H1 (cell line): Measurements from ENCODE around the gene OR51B4. TPM values are rescaled to one million over a fixed set of nuclear protein-coding genes. Genes with fewer than 3 reads are reported as not detected.

Experiments
- CTCF ChIA-PET: fragments of 300-600 bp; sonication (Branson Sonifier 250); formaldehyde crosslinking; loops from one replicate; lab custom pipeline; 2021; ENCODE audit not compliant: partially characterized antibody; lab: Charles Lee
- POLR2A ChIA-PET: fragments of 300-600 bp; sonication (Branson Sonifier 250); formaldehyde crosslinking; loops from one replicate; lab custom pipeline; 2021; ENCODE audit warnings: inconsistent platforms; ENCODE audit not compliant: partially characterized antibody; lab: Charles Lee
- DNase-seq, 2 experiments: peaks; one replicate each; pipeline versions ENCODE4 v3.0.0 to v3.0.0-alpha.2; 2010 to 2022; ENCODE audit warnings: low spot score in 2 of 2, low read depth in 1 of 2, mixed read lengths in 1 of 2
- FAIRE-seq: peaks from 2 replicates; lab custom pipeline; 2011; peaks lifted over from hg19 to GRCh38; lab: Jason Lieb, UNC
- H2AFZ ChIP-seq: 2 replicates; pipeline ENCODE4 v1.8.1; 2012; ENCODE audit warnings: low read length, inconsistent platforms
- H2AK5ac ChIP-seq: 2 replicates; pipeline ENCODE4 v1.6.1; 2013; ENCODE audit warnings: low read depth, low read length
- H2BK120ac ChIP-seq: replicated peaks from 2 replicates; pipeline ENCODE3; 2013; ENCODE audit warnings: low read depth, low read length, inconsistent platforms
- H2BK12ac ChIP-seq: 2 replicates; pipeline ENCODE4 v1.6.1; 2013; ENCODE audit warnings: low read depth, low read length
- H2BK15ac ChIP-seq: 2 replicates; pipeline ENCODE4 v1.6.1; 2013; ENCODE audit warnings: low read length
- H2BK20ac ChIP-seq: 2 replicates; pipeline ENCODE4 v1.6.1; 2013; ENCODE audit warnings: low read length
- H2BK5ac ChIP-seq: 2 replicates; pipeline ENCODE4 v1.6.1; 2013; ENCODE audit warnings: low read depth, low read length
- H3K14ac ChIP-seq: 2 replicates; pipeline ENCODE4 v1.6.1; 2013; ENCODE audit warnings: inconsistent platforms; ENCODE audit not compliant: insufficient read length
- H3K18ac ChIP-seq: 2 replicates; pipeline ENCODE4 v1.6.1; 2013; ENCODE audit warnings: low read length; ENCODE audit errors: extremely low read depth
- H3K23ac ChIP-seq: 2 replicates; pipeline ENCODE4 v1.6.1; 2013; ENCODE audit warnings: inconsistent platforms; ENCODE audit not compliant: insufficient read length
- H3K23me2 ChIP-seq: 2 replicates; pipeline ENCODE4 v1.6.1; 2013; ENCODE audit warnings: low read depth, low read length
- H3K27ac ChIP-seq: 2 replicates; pipeline ENCODE4 v1.6.1; 2011; ENCODE audit warnings: low read depth, low read length, inconsistent platforms
- H3K27me3 ChIP-seq, 4 experiments: replicated peaks in 1 of 4; 1 replicate in 1 of 4; 2 replicates in 3 of 4; pipeline versions ENCODE4 v1.6.1 to v1.8.1; 2011 to 2013; ENCODE audit warnings: low read length in 3 of 4, mild to moderate bottlenecking in 3 of 4, inconsistent platforms in 2 of 4, mixed read lengths in 2 of 4, moderate library complexity in 1 of 4; ENCODE audit not compliant: control insufficient read depth in 3 of 4, insufficient read depth in 3 of 4; ENCODE audit errors: extremely low read depth in 1 of 4
- H3K36me3 ChIP-seq, 4 experiments: 2 replicates each; pipeline versions ENCODE4 v1.6.1 to v1.8.1; 2011 to 2013; ENCODE audit warnings: mild to moderate bottlenecking in 4 of 4, low read length in 3 of 4, moderate library complexity in 2 of 4, control low read depth in 1 of 4, inconsistent platforms in 1 of 4; ENCODE audit not compliant: insufficient read depth in 4 of 4, control insufficient read depth in 2 of 4
- H3K4ac ChIP-seq: replicated peaks from 2 replicates; pipeline ENCODE3; 2013; ENCODE audit warnings: low read length, low read depth, mixed read lengths, inconsistent platforms; ENCODE audit not compliant: insufficient read length
- H3K4me1 ChIP-seq, 4 experiments: replicated peaks in 1 of 4; 1 replicate in 1 of 4; 2 replicates in 3 of 4; pipeline versions ENCODE4 v1.6.1 to v1.8.1; 2011 to 2013; ENCODE audit warnings: low read length in 3 of 4, inconsistent platforms in 2 of 4, mixed read lengths in 1 of 4; ENCODE audit not compliant: insufficient read depth in 4 of 4, control insufficient read depth in 3 of 4
- H3K4me2 ChIP-seq, 2 experiments: 2 replicates each; pipeline versions ENCODE4 v1.6.1 to v1.8.1; 2011 to 2013; ENCODE audit warnings: low read depth in 2 of 2, low read length in 2 of 2, control low read depth in 1 of 2, inconsistent platforms in 1 of 2, mild to moderate bottlenecking in 1 of 2; ENCODE audit not compliant: insufficient read depth in 1 of 2
- H3K4me3 ChIP-seq, 4 experiments: fragments of 200-600, 300-600 bp in 1 of 4; sonication (generic), shearing (Covaris generic), sonication (Bioruptor Twin) in 1 of 4; 2 replicates each; pipeline versions ENCODE4 v1.5.1 to v1.8.1; 2011 to 2016; ENCODE audit warnings: low read length in 4 of 4, low read depth in 3 of 4, control low read depth in 2 of 4, inconsistent platforms in 2 of 4, mild to moderate bottlenecking in 2 of 4, mixed read lengths in 1 of 4, moderate library complexity in 1 of 4; ENCODE audit not compliant: insufficient read depth in 2 of 4; ENCODE audit errors: extremely low read depth in 1 of 4
- H3K56ac ChIP-seq: replicated peaks from 2 replicates; pipeline ENCODE3; 2013; ENCODE audit warnings: low read depth, mild to moderate bottlenecking, mixed read lengths, low read length, inconsistent platforms; ENCODE audit not compliant: insufficient read length
- H3K79me1 ChIP-seq: 2 replicates; pipeline ENCODE4 v1.6.1; 2013; ENCODE audit warnings: low read depth, low read length, control low read depth
- H3K79me2 ChIP-seq, 2 experiments: 2 replicates each; pipeline versions ENCODE4 v1.6.1 to v1.8.1; 2012 to 2013; ENCODE audit warnings: low read length in 2 of 2, mild to moderate bottlenecking in 2 of 2, inconsistent platforms in 1 of 2; ENCODE audit not compliant: insufficient read depth in 2 of 2, control insufficient read depth in 1 of 2
- H3K9ac ChIP-seq, 4 experiments: replicated peaks in 1 of 4; 1 replicate in 1 of 4; 2 replicates in 3 of 4; pipeline versions ENCODE4 v1.6.1 to v1.8.1; 2011 to 2013; ENCODE audit warnings: low read depth in 3 of 4, low read length in 3 of 4, control low read depth in 2 of 4, mild to moderate bottlenecking in 2 of 4, moderate library complexity in 2 of 4, inconsistent platforms in 1 of 4; ENCODE audit errors: extremely low read depth in 1 of 4
- H3K9me3 ChIP-seq, 2 experiments: 2 replicates each; pipeline versions ENCODE4 v1.6.1 to v1.8.1; 2012 to 2013; ENCODE audit warnings: mild to moderate bottlenecking in 2 of 2, moderate library complexity in 2 of 2, control low read depth in 1 of 2, inconsistent platforms in 1 of 2, low read depth in 1 of 2, low read length in 1 of 2, mixed read lengths in 1 of 2; ENCODE audit not compliant: insufficient read depth in 2 of 2
- H4K20me1 ChIP-seq, 2 experiments: replicated peaks in 1 of 2; 2 replicates each; pipeline versions ENCODE3 to v1.8.1; 2011 to 2013; ENCODE audit warnings: inconsistent platforms in 2 of 2, low read length in 2 of 2, mild to moderate bottlenecking in 1 of 2; ENCODE audit not compliant: insufficient read depth in 2 of 2, control insufficient read depth in 1 of 2
- H4K5ac ChIP-seq: 2 replicates; pipeline ENCODE4 v1.6.1; 2013; ENCODE audit warnings: low read length, low read depth, mixed read lengths, inconsistent platforms; ENCODE audit not compliant: insufficient read length
- H4K8ac ChIP-seq: 2 replicates; pipeline ENCODE4 v1.8.0; 2013; ENCODE audit warnings: mild to moderate bottlenecking, moderate library complexity, low read length, inconsistent platforms; ENCODE audit not compliant: insufficient read depth; ENCODE audit errors: extremely low read depth
- H4K91ac ChIP-seq: replicated peaks from 2 replicates; pipeline ENCODE3; 2013; ENCODE audit warnings: low read length, mixed read lengths, inconsistent platforms; ENCODE audit not compliant: insufficient read length
- BACH1 ChIP-seq: IDR thresholded peaks from 2 replicates; pipeline ENCODE4 v1.6.1; 2012; ENCODE audit warnings: low read length, improper control_type of control experiment
- EZH2 ChIP-seq: fragments of 200-600 bp; sonication (generic); IDR thresholded peaks from 2 replicates; pipeline ENCODE4 v1.7.1; 2012; ENCODE audit warnings: low read depth, mild to moderate bottlenecking, moderate library complexity, low read length, inconsistent platforms; ENCODE audit not compliant: severe bottlenecking
- HDAC2 ChIP-seq, 2 experiments: fragments of 300-600 bp in 1 of 2; sonication (generic) in 1 of 2; IDR thresholded peaks; 2 replicates each; pipeline ENCODE4 v1.6.1; 2011 to 2012; ENCODE audit warnings: low read depth in 2 of 2, low read length in 2 of 2, mild to moderate bottlenecking in 2 of 2, moderate library complexity in 2 of 2, borderline replicate concordance in 1 of 2, inconsistent platforms in 1 of 2
- SP2 ChIP-seq: IDR thresholded peaks from 2 replicates; pipeline ENCODE4 v1.6.1; 2012; ENCODE audit warnings: mild to moderate bottlenecking, low read length, inconsistent platforms
- TEAD4 ChIP-seq: IDR thresholded peaks from 2 replicates; pipeline ENCODE4 v1.6.1; 2012; ENCODE audit warnings: low read depth, low read length, inconsistent platforms, mixed read lengths
- WGBS, 2 experiments: shearing (Covaris generic) in 1 of 2; methylation state at CpG; one replicate each; pipeline versions ENCODE4 v1.1.6 to v1.1.7; 2013 to 2015; ENCODE audit warnings: low lambda C conversion rate in 2 of 2, mixed read lengths in 2 of 2, inconsistent platforms in 1 of 2, low coverage in 1 of 2, missing lambda C conversion rate in 1 of 2; ENCODE audit not compliant: insufficient replicate concordance in 2 of 2, insufficient coverage in 1 of 2, insufficient read length in 1 of 2; ENCODE audit errors: extremely low coverage in 1 of 2, missing lambda C conversion rate in 1 of 2; 5-methylcytosine and 5-hydroxymethylcytosine counted together
- polyA plus RNA-seq, 7 experiments: library from polyadenylated mRNA; depleted of rRNA in 3 of 7; stranded (reverse) in 5 of 7; unstranded in 2 of 7; fragments of >200 nt in 5 of 7; fragments of 200-250 nt in 2 of 7; gene quantifications; 1 replicate in 5 of 7; 2 replicates in 1 of 7; 4 replicates in 1 of 7; pipeline versions ENCODE4 v1.2.1 to v1.2.3, GENCODE V29; 2011 to 2013; ENCODE audit warnings: missing spikeins in 2 of 7, mixed read lengths in 2 of 7
- total RNA-seq: library from RNA; stranded (reverse); fragmentation: NEBNext Ultra II Directional; extraction: Animal tissue kit (Norgen Biotek cat#: 25700); gene quantifications from 2 replicates; pipeline ENCODE4 v1.2.1, GENCODE V29; 2021
- TF ChIP-seq, protein P1 (sequence below): IDR thresholded peaks from 2 replicates; pipeline ENCODE4 v1.6.1; 2011; ENCODE audit warnings: low read depth, mild to moderate bottlenecking, low read length; ENCODE audit not compliant: insufficient read depth

OR51B4 gene
- total and polyA plus RNA-seq, 2 of the 8 experiments (the other 6 are each of a cell fraction or from before 2014, with no cell fraction given), result not detected

DNA sequence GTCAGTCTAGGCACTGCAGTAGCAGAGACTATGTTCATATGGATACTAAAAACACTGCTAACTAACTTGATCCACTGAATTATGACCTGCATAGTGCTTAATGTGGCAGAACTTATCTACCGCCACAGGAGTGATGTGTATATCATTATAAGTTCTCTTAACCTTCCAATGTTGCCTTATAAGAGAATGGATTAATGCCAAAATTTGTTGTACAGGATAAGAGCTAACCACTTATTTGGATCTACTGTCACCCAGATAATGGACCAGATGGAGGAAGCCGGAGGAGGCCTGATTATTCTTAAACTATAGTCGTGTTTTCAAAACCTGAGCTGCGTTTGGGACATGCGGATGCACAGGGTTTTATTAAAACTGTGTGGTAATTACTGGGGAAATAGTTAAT is 1.9 kb upstream of the OR51B4 start:
- H3K27me3 ChIP-seq, result no peaks in the 10 kb centered on the region
- no peak overlapping the region for H2BK15ac ChIP-seq
- H4K5ac ChIP-seq, result no peak overlapping the region
- H3K27ac ChIP-seq, result no peak overlapping the region
- no peak for DNase-seq
- H3K4me1 ChIP-seq, result no peaks in the 10 kb centered on the region
- H3K14ac ChIP-seq, result no peak overlapping the region
- no peaks in the 10 kb centered on the region for H3K23me2 ChIP-seq
- H2BK12ac ChIP-seq, result no peak overlapping the region
- H3K18ac ChIP-seq, result no peak overlapping the region
- 77% methylated on average over 5 of the region's 5 CpGs; no CpG with 5 or more reads in 1 of the 2 experiments for WGBS, 2 experiments
- ChIA-PET POLR2A (no interaction called here), CTCF (interaction anchor here (0.8 to 1.3 kb wide), 3 partner anchors 12 to 23 kb away, joined by 3 to 4 read pairs (median 3); no protein-coding TSS in a partner anchor)
- no peak overlapping the region for H2AFZ ChIP-seq
- FAIRE-seq, result no peak
- no peaks in the 10 kb centered on the region for H3K79me1 ChIP-seq
- no peak overlapping the region for H3K4me2 ChIP-seq
- no peak overlapping the region for H2BK120ac ChIP-seq
- H3K4me3 ChIP-seq, result no peak overlapping the region
- H3K9me3 ChIP-seq, result no peaks in the 10 kb centered on the region
- no peak overlapping the region for H3K56ac ChIP-seq
- no peak overlapping the region for H4K91ac ChIP-seq
- H3K9ac ChIP-seq, result no peak overlapping the region
- H2BK5ac ChIP-seq, result no peak overlapping the region
- no peak overlapping the region for H2AK5ac ChIP-seq
- no peak overlapping the region for H3K4ac ChIP-seq
- H3K23ac ChIP-seq, result no peak overlapping the region
- no peaks in the 10 kb centered on the region for H4K20me1 ChIP-seq
- no peaks in the 10 kb centered on the region for H3K79me2 ChIP-seq
- H4K8ac ChIP-seq, result no peak overlapping the region
- no peaks in the 10 kb centered on the region for H3K36me3 ChIP-seq
- no peak overlapping the region for H2BK20ac ChIP-seq
- TF ChIP-seq EZH2, result no peak
- TF ChIP-seq SP2, result no peak
- no peak for TF ChIP-seq TEAD4
- no peak for TF ChIP-seq HDAC2 (IDR thresholded peaks at IDR 0.05; ENCODE audit: borderline replicate concordance in 1 of 2, low read depth in 2 of 2, low read length in 2 of 2)
- TF ChIP-seq BACH1, result no peak
- TF ChIP-seq, protein P1, sequence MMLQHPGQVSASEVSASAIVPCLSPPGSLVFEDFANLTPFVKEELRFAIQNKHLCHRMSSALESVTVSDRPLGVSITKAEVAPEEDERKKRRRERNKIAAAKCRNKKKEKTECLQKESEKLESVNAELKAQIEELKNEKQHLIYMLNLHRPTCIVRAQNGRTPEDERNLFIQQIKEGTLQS, result no peak
